T1000 (cell line): ENCODE measurements around the gene POTEF.
"Not testable (repeated sequence)": the region's sequence is repeated elsewhere in the genome, so short reads cannot be mapped to it uniquely, and the experiment has no call there.

Experiments
- DNase-seq: peaks from one replicate; lab custom pipeline; 2025; ENCODE audit warnings: mixed read lengths; lab: John Stamatoyannopoulos, UW

POTEF gene

DNA sequence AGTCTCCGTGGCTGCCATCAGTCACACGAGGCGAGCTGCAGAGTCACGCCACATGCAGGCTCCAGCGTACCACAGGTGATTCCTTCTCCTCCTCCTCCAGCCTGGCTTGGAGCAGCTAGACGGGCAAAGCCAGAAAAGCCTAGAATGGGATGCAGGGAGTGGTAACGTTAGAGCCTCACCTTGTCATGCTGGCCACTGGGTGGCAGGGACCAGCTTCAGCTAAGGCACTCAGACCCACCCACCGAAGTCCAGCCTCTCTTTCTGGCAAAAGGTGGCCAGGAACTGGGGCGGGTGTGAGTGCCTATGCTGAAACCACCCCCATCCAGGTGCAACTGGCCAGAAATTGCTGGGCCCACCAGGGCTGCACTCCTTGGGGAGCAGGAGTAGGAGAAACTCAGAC, 1.3 kb downstream of the POTEF start:
- DNase-seq, result not testable (repeated sequence)

DNA sequence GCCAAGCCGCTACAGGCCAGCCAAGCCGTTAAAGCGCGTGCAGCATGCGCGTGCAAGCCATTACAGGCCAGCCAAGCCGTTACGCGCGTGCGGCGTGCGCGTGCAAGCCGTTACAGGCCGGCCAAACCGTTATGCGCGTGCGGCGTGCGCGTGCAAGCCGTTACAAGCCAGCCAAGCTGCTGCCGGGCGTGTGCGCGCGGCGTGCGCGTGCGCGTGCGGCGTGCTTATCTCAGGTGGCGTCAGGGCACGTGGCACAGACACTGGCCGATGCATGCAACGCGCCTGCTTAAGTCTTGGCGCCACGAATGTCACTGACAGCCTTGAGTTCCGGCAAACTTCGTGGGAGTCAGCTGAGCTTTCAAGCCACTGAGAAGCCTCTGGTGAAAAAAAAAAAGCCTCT, 8.1 kb downstream of the POTEF start:
- not testable (repeated sequence) for DNase-seq

DNA sequence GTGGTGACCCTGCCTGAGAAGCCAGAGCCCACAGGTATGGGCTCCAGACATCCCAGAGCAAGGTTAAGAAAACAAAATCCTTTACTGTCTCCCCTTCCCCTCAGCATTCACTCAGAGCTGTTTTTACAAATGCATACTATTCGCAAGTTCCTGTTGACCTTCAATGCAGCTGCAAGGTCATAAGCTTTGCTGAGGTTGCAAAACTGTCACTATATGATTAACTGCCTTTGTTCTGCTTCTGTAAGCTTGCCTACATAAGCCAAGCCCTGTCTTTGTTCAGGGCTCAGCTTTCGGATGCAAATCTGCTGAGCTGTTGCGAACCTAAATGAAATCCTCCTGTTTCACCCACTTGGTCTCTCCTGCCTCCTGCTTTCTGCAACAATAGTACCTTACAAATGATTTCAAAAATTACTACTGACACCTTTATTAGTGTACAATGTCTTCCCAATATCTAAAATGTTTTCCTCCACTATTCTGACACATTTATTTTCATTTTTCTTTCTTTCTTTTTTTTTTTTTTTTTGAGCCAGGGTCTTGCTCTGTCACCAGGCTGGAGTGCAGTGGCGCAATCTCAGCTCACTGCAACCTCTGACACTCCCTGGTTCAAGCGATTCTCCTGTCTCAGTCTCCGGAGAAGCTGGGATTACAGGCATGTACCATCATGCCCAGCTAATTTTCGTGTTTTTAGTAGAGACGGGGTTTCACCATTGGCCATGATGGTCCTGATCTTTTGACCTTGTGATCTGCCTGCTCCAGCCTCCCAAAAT, 26.2 kb downstream of the POTEF start:
- DNase-seq, result not testable (repeated sequence)

DNA sequence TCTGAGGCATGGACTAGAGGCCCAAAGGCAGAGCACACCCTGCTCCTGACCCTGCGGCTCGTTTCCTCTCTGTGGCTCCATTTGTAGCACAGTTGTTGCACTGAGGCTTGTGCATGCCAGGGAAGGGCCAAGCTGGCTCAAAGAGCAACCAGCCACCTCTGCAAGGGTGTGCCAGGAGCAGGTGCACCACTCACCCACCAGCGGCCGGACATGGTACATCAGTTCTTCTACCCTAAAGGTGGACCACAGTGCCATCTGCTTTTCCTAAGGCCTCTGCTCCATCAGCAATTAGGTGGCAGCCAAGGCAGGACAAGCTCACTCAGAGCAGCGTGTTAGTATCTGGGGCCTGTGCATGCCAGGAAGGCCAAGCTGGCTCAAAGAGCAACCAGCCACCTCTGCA, 66.4 kb downstream of the POTEF start:
- DNase-seq, result not testable (repeated sequence)

- DNase-seq, result not testable (repeated sequence)
Measured at GRCh38 chr2:130059982-130060381, 69.0 kb downstream of the POTEF start.

DNA sequence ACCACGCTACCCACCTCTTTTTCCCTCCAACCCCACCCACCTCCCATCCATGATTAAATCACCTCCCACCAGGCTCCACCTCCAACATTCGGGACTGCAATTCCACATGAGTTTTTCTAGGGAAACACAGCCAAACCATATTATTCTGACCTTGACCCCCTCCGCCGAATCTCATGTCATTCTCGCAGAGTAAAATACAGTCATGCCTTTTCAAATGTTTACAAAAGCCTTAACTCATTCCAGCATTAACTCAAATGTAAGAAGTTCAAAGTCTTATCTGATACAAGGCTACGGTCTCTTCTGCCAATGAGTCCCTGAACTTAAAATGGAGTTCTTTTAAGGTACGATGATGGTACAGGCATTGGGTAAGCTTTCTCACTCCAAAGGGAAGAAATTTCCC, 72.7 kb downstream of the POTEF start:
- not testable (repeated sequence) for DNase-seq

GRCh38 chr2:130053217-130053911, 75.7 kb downstream of the POTEF start:
- DNase-seq, result not testable (repeated sequence)

- not testable (repeated sequence) for DNase-seq
Measured at GRCh38 chr2:130052376-130052775, 76.6 kb downstream of the POTEF start.

- not testable (repeated sequence) for DNase-seq
Measured at GRCh38 chr2:130048422-130048821, 80.6 kb downstream of the POTEF start.

- not testable (repeated sequence) for DNase-seq
Measured at GRCh38 chr2:130038265-130038603, 90.8 kb downstream of the POTEF start.

DNA sequence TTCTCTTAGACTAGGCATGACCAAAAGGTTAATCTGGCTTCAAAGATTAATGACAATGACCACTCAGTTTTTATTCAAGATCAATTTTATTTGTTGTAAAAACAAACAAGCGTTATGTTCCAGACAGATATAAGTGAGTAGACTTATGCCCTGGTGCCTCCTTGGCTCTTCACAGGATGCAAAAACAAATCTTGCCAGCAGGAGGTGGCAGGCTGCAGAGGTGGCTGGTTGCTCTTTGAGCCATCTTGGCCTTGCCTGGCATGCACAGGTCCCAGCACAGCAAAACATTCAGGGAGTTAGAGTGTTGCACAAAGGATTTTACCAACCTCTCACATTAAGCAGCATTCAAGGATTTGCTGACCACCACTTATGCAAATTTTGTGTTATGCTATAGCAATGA, 103.1 kb downstream of the POTEF start:
- DNase-seq, result not testable (repeated sequence)
